Measurements from ENCODE around the gene CORO1C.

Gene CORO1C

DNA sequence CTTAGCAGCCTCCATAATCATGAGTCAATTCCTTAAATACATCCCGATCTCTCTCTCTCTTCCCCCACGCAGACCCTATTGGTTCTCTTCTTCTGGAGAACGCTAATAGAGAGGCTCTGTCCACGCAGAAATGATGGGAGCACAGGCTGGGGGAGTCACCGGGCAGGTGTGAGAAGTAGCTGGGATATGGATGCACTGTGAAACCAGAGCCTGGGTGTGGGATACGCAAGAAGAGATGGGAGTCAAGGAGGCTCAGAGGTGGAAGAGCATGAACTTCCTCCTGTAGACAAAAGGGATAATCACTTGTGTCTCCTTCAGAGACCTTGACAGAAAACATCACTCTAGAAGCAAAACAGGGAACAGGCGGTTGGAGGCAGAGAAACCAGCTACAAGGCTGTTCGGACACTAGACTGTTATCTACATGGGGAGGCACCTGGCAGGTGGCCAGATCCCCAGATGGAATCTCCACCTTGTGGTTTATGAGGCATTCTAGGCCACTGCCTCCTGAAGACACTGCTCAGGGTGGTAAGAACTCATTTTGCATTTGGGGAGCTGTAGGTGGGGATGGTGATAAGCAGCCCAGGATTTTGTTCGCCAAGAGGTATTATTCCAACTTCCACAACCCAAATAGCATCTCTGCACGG, 90.4 kb downstream of the CORO1C start:
- peak; percentile 44 for DNase-seq (ENCODE audit: low read depth)
- TF ChIP-seq, protein P1, sequence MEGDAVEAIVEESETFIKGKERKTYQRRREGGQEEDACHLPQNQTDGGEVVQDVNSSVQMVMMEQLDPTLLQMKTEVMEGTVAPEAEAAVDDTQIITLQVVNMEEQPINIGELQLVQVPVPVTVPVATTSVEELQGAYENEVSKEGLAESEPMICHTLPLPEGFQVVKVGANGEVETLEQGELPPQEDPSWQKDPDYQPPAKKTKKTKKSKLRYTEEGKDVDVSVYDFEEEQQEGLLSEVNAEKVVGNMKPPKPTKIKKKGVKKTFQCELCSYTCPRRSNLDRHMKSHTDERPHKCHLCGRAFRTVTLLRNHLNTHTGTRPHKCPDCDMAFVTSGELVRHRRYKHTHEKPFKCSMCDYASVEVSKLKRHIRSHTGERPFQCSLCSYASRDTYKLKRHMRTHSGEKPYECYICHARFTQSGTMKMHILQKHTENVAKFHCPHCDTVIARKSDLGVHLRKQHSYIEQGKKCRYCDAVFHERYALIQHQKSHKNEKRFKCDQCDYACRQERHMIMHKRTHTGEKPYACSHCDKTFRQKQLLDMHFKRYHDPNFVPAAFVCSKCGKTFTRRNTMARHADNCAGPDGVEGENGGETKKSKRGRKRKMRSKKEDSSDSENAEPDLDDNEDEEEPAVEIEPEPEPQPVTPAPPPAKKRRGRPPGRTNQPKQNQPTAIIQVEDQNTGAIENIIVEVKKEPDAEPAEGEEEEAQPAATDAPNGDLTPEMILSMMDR (conservative IDR thresholded peaks at IDR 0.05; ENCODE audit: low read length): no peak
- H3K4me3 ChIP-seq (ENCODE audit: low read length): no peak overlapping the region

DNA sequence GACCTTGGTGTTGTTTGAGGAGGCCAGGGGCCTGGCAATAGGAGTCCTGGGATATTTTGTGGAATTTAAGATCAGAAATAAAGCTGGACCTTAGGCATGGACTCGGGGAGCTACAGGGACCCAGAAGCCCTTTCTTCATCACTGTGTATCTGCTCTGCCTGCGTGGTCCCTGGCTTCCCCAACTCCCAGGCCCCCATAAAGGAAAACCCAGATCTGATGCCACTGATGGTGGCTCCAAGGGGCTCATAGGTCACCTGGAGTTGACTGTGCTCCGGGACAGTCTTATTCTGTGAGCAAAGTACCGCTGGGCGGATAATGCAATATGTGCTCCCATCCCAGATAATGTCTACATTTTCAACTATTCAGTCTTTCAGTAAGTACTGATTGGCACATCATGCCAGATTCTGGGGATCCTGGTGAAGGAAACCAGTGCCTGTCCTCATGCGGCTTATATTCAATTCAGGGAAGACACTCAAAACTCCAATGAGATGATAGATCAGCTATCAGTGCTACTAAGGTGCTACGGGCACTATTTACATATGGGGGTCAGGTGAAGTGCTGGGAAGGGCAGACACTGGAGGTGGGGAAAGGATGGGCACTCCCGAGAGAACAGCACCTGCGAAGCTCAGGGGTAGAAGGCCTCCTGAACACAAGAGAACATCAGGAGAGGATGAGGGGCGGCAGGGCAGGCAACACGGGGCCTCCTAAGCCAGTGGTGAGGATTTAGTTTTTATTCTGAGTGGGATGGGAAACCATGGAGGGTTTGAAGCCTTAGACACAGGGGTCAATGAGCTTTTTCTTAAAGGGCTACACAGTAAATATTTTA, 92.1 kb downstream of the CORO1C start:
- no peak for DNase-seq (ENCODE audit: low read depth)
- H3K4me3 ChIP-seq (ENCODE audit: low read length): no peak overlapping the region
- TF ChIP-seq, protein P1 (conservative IDR thresholded peaks at IDR 0.05; ENCODE audit: low read length): no peak

DNA sequence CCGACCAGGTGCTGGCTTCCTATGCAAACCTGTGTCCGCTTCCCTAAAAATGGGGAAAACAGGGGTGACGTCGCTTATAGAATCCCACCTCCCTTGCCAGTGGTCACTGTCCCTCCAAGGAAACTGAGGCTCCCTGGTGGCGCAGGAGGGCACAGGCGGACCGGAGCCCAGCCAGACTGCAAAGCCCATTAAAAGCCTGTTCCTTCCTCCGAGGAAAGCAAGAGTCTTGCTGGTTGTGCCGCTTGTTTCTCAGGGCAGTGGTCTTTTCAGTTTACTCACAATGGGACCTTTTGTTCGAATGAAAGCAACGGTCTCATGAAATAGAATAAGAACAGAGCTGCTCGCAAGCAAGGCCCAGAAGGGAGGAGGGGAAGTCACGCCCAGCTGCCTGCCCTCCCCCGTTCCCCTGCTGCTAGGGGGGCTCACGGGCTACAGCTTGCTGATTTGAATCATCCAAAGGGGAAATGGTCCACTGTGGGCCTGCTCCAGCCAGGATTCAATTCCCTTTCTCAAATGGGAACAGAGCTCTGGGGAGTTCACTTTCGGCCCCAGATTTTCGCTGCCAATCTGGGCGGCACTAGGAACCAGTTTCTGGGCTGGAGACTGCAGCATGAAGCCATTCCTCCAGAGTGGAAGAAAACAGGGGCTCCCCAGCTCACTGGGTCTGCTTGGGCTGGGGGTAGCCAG, 93.0 kb downstream of the CORO1C start:
- no peak overlapping the region for H3K4me3 ChIP-seq (ENCODE audit: low read length)
- no peak for DNase-seq (ENCODE audit: low read depth)
- TF ChIP-seq, protein P1 (conservative IDR thresholded peaks at IDR 0.05; ENCODE audit: low read length): no peak

DNA sequence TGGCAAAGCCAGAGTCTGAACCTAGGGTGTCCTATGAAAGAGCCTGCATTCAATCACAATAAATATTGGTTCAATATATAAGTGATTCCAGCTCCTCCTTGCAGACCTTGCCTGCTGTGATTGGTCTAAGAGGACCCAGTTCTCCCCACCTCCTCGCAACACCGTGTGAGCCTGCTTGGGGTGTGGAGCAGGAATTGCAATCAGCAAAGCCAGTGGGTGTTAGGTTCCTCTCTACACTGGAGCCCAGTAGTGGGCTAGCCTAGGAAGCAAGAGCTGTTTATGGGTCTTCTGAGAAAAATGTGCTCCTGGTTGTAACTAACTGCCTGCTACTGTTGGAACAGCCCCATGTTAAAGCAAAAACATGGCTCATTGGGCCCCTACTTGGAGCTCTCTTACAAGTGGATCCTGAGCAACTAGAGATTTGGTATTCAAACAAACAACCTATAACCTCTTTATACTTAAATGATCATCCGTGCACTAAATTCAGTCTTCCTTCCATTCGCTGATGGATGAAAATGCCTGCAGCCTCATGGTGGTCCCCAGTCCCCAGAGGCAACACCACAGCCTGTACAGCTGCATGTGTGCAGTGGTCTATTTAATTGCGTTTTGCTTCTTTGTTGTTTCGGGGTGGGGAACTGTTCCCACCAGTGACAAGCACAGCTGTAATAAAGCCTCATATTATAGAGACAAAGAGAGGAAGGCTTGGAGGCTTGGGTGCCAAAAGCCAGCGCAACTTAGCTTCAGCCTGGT, 93.9 kb downstream of the CORO1C start:
- H3K4me3 ChIP-seq (ENCODE audit: low read length): no peak overlapping the region
- TF ChIP-seq, protein P1 (conservative IDR thresholded peaks at IDR 0.05; ENCODE audit: low read length): no peak
- DNase-seq (ENCODE audit: low read depth): no peak

DNA sequence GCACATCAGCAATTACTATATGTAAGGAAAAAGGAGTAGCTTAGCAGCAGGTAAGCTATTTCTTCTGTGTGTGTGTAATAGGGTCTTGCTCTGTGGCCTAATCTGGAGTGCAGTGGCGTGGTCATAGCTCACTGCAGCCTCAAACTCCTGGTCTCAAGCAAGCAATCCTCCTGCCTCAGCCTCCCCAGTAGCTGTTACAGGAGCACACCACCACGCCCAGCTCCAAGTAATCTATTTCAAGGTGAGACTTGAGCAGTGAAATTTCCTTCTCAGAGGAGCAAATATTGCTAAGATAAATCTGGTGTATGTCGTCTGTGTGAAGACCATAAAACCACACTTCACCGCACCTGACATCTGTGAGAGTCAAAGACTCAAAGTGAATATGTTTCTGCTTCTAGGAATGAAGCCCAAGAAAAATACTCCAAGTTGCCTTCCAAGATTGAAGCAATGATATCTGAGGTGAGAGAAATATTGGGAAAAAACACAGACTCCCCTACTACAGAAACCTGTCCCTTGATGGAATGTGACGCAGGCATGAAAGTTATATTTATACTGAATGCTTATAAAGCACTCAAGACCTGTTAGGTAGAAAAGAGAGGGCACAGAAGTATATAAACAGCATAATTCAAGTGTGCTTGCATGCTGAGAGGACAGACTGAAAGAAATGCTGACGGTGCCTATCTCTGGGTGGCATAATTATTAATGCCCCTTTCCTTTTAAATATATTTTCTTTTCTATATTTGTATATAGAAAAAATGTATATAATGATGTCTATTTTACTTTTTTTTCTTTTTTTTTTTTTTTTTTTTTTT, 95.1 kb downstream of the CORO1C start:
- DNase-seq (ENCODE audit: low read depth): no peak
- no peak overlapping the region for H3K4me3 ChIP-seq (ENCODE audit: low read length)
- TF ChIP-seq, protein P1 (conservative IDR thresholded peaks at IDR 0.05; ENCODE audit: low read length): no peak
